HL-60/S4 (cell line): ENCODE results near the gene TBCEL.

Experiments used
- in situ Hi-C: fragments of 300-500 bp; cut with MboI; formaldehyde crosslinking; loops from 2 replicates; pipeline ENCODE4 v1.14.3; 2022; ENCODE audit warnings: low sequenced_read_pairs

The TBCEL gene

DNA sequence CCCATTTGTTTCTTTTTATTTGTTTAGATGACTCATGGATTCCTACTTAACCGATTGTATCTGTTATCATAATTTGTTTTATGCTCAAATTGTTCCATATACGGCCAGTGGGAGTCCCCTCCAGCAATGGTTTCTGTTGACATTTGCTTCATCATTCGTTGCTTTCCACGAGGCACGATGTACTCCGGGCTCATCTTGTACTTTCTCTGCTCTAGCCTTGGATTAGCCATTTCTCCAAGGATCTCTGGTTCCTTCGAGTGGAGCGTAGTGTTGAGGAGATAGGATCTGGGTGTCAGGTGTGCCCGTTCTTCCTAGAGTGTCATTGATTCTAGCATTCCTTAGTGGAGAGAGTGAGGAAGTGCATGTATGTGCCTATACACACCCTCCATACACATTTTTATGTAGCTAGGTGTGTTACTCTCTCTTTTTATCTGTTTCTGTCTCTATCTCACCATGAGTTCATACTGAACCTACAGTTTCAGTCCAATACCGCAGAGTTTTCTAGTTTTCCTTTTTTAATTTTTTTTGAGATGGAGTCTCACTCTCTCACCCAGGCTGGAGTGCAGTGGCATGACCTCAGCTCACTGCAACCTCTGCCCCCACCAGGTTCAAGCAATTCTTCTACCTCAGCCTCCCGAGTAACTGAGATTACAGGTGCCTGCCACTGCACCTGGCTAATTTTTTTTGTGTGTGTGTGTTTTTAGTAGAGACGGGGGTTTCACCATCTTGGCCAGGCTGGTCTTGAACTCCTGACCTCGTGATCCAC lies 108.5 kb downstream of the TBCEL start:
- in situ Hi-C loops, result no loop called here

- in situ Hi-C loops, result no loop called here
These were observed 110.9 kb downstream of the TBCEL start for GRCh38 chr11:121134741-121135312.

DNA sequence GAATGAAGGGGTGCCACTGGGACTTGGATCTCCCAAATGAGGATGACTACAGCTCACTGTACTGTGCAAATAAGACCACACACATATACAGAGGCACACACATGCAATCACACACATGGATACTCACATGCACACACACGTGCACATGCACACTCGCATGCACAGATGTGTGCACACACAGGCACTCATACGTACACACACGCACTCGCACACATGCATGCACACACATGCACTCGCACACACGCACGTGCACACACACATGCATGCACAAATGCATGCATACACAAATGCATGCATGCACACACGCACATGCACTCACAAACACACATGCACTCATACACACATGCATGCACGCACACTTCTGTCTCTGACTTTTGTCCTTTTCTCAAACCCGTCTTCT lies 113.1 kb downstream of the TBCEL start:
- in situ Hi-C loops, result no loop called here

GRCh38 chr11:121138259-121138658 lies 114.4 kb downstream of the TBCEL start:
- in situ Hi-C loops, result no loop called here

GRCh38 chr11:121140369-121140768 lies 116.5 kb downstream of the TBCEL start:
- in situ Hi-C loops, result no loop called here
